Left ventricle myocardium inferior (tissue), 1 donor: ENCODE measurements around the gene MTHFSD. TPM values are rescaled to one million over a fixed set of nuclear protein-coding genes. Genes with fewer than 3 reads are reported as not detected.
A peak's percentile ranks its signal among the peaks of the same experiment; 100 is the strongest.

Experiments used
- DNase-seq: peaks from one replicate; pipeline ENCODE4 v3.0.0-alpha.2; 2020
- H3K27ac ChIP-seq: fragments of 200-600 bp; replicated peaks from 2 replicates; pipeline ENCODE4 v1.8.0; 2021
- H3K27me3 ChIP-seq: fragments of 200-600 bp; 2 replicates; pipeline ENCODE4 v1.8.0; 2021; ENCODE audit warnings: low read depth
- H3K36me3 ChIP-seq: fragments of 200-600 bp; 2 replicates; pipeline ENCODE4 v1.8.0; 2021
- H3K4me1 ChIP-seq: fragments of 200-600 bp; 2 replicates; pipeline ENCODE4 v1.8.0; 2021
- H3K4me3 ChIP-seq: fragments of 200-600 bp; 2 replicates; pipeline ENCODE4 v1.8.0; 2021; ENCODE audit warnings: mild to moderate bottlenecking, moderate library complexity
- H3K9me3 ChIP-seq: fragments of 200-600 bp; replicated peaks from 2 replicates; pipeline ENCODE4 v1.8.0; 2021
- CTCF ChIP-seq: fragments of 200-600 bp; IDR thresholded peaks from 2 replicates; pipeline ENCODE4 v1.8.0; 2021; ENCODE audit warnings: antibody characterized with exemption, mild to moderate bottlenecking, borderline replicate concordance
- intact Hi-C: fragments of 100-400 bp; cut with micrococcal nuclease; formaldehyde crosslinking; loops from one replicate; pipeline ENCODE4 v1.11.0; 2022
- total RNA-seq: library from RNA; stranded (reverse); fragmentation: NEBNext Ultra II Directional; extraction: Animal tissue kit (Norgen Biotek cat#: 25700); gene quantifications from one replicate; pipeline ENCODE4 v1.2.1, GENCODE V29; 2021
- donor health status: DM: no; HTN: yes; CAD: no; lungs with severe emphysema.

Gene MTHFSD
- total RNA-seq, 1 donor from 2014 or later, result 10.2 TPM

GRCh38 chr16:86569701-86570447 is 14.8 kb upstream of the MTHFSD start:
- Histone ChIP-seq H3K9me3 (no peaks in the 10 kb centered on the region), H3K4me1 (peaks cover 37% of the 10 kb centered on the region), H3K4me3 (peak overlapping the region; percentile 69), H3K27me3 (peaks cover 100% of the 10 kb centered on the region), H3K27ac (peak overlapping the region; percentile 88), H3K36me3 (no peaks in the 10 kb centered on the region)
- intact Hi-C loops, result no loop called here
- no peak for TF ChIP-seq CTCF
- no peak for DNase-seq

GRCh38 chr16:86568677-86569623 is 13.9 kb upstream of the MTHFSD start:
- H3K4me1 ChIP-seq, result peaks cover 40% of the 10 kb centered on the region
- no peak for DNase-seq
- H3K4me3 ChIP-seq, result peak overlapping the region; percentile 69
- no peak for TF ChIP-seq CTCF
- peak overlapping the region; percentile 88 for H3K27ac ChIP-seq
- intact Hi-C loops, result no loop called here
- H3K36me3 ChIP-seq, result no peaks in the 10 kb centered on the region
- H3K9me3 ChIP-seq, result no peaks in the 10 kb centered on the region
- H3K27me3 ChIP-seq, result peaks cover 100% of the 10 kb centered on the region

GRCh38 chr16:86567701-86568581 is 12.9 kb upstream of the MTHFSD start:
- Histone ChIP-seq H3K36me3 (no peaks in the 10 kb centered on the region), H3K4me1 (peaks cover 36% of the 10 kb centered on the region), H3K9me3 (no peaks in the 10 kb centered on the region), H3K27me3 (peaks cover 98% of the 10 kb centered on the region), H3K4me3 (peak overlapping the region; percentile 69), H3K27ac (peak overlapping the region; percentile 86)
- intact Hi-C loops, result no loop called here
- peak; percentile 54 for DNase-seq
- peak; percentile 18 for TF ChIP-seq CTCF

- Histone ChIP-seq H3K4me3 (peak overlapping the region; percentile 69), H3K27me3 (peaks cover 98% of the 10 kb centered on the region), H3K4me1 (peaks cover 28% of the 10 kb centered on the region), H3K27ac (peak overlapping the region; percentile 86), H3K36me3 (no peaks in the 10 kb centered on the region), H3K9me3 (no peaks in the 10 kb centered on the region)
- TF ChIP-seq CTCF, result no peak
- intact Hi-C loops, result no loop called here
- peak; percentile 40 for DNase-seq
These were observed 12.1 kb upstream of the MTHFSD start for GRCh38 chr16:86566966-86567700.
